HG02981 (cell line): Measurements from ENCODE around the gene ERI3.
"Not testable (repeated sequence)": the region's sequence is repeated elsewhere in the genome, so short reads cannot be mapped to it uniquely, and the experiment has no call there.

Source experiments
- ATAC-seq: cut with Tn5 transposase; IDR thresholded peaks from one replicate; pipeline ENCODE4 v1.9.1; 2021; ENCODE audit warnings: mild to moderate bottlenecking, moderate library complexity; ENCODE audit not compliant: unreplicated experiment

ERI3 gene

DNA sequence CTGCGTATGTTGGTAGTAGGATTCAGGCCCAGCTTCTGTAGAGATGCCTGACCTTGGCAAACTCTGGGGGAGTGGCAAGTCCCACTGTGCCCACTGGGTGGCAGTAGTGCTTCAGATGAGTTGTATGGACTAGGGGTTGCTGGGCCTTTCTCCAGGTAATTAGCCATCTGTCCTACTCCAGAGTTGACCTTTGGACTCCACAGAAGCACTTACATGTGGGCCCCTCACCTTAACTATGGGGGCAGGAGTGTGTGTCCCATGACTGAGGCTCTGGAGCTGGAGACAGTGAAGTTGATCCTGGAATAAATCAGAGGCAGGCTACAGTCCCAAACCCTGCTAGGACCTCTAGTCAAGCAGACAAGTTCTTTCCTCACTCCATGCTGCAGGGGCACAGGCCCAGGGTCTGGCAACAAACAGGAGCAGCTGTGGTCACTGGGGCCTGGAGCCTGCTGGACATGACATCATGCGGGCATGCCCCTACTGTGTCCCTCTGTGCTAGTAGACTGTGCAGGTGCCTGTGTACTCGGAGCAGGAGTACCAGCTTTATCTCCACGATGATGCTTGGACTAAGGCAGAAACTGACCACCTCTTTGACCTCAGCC, 137.1 kb downstream of the ERI3 start:
- no peak for ATAC-seq

DNA sequence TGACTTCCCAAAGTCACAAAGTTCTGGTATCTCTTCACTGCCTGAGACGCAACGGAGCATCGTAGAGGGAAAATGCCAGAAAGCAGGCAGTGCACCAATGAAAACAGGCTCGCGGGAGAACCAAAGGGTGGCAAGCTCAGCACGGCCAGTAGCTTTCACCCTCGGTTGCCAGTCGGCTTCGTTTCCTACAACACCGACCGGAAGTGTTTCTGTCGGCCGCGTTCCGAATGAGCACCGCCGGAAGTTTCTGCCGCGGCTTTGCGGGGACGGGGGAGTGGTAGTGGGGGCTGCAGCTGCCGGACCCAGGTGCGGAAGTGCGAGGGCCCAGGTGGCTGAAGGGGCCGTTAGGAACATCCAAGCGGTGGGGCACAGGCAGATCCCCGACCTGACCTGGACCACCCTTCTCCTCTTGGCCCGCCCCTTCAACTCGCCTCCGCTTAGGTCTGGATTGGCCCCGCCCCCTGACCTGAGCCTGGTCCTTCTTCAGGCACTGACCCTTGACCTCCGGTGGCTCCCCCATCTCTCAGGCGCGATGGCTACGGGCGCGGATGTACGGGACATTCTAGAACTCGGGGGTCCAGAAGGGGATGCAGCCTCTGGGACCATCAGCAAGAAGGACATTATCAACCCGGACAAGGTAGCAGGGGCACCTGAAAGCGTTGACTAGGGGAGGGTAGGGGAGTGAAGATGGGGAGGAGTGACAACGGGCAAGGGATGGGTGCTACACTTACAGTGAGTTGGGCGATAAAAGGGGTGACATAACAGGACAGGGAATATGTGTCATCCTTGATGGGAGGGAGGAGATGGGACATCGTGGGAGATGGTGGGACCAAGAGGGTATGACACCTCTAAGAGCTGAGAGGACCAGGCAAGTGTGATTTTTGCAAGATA, 141.6 kb downstream of the ERI3 start, which contains the start of gene DMAP1:
TSS of gene DMAP1 (plus strand) at position 250 of the 891 bp plus-strand sequence. CDS start at position 533, 283 bp downstream.
- peak; percentile 60 for ATAC-seq

DNA sequence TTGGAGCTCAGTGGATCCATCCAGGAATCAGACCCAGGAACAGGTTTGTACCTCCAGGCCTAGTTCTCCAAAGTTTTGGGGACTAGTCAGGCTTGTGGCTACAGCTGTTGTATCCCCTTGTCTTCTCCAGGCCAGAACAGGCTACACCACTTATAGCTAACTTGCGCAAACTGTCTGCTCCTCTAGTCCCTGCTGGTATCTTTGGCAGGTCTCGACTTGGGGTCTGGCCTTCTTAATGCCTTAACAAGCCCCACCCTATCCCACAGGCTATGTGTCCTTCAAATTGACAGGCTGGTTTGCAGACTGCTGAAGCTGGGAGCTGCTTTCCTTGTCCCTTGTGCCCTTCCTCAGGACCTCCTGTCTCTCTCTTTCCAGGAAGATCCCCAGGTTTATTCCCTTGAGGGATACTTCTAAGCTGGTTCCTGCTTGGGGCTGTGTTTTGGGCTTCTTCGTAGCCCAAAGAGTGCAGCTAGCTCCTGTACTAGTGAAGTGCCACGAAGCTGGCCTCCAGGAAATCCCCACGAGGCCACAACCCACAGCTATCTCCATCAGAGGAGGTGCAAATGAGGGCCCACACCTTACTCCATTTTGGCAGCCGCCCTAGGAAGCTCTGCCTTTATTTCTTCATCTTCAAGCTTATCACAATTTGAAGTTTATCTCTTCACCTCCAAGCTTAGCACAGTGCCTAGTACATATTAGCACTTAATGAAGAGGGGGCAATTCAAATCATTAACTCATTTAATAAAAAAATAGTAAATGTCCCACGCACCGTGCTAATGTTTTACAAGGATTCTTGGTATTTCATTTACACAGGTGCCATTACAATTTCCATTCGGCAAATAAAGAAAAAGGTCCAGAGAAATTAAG, 142.5 kb downstream of the ERI3 start:
- no peak for ATAC-seq

DNA sequence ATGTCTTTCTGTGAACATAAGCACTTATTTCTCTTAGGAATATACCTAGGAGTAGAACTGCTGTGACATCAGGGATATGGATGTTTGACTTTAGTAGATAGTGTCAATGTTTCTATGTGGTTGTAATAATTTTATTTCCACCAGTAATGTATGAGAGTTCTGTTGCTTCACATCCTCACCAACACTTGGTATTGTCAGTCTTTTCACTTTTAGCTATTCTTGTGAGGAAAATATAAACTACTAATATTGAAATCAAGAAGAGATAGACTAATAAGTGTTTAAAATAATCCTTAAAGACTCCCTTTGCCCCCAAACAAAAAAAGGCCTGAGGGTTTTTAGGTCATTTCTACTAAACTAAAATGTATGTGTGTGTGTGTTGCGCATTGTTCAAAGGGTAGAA, 144.5 kb downstream of the ERI3 start:
- ATAC-seq, result no peak

DNA sequence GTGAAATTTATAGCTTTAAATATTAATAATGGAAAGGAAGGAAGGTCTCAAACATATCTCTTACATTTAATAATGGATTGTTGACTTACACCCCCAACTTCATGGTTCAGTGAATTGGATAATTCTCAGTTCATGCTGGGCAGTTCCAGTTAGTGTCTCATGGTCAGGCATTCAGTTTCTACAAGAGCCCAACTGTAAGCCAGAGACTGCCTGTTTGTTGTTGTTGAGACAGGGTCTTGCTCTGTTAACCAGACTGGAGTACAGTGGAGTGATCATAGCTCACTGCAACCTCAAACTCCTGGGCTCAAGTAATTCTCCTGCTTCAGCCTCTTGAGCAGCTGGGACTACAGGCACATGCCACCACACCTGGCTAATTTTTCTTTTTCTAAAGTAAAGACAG, 146.8 kb downstream of the ERI3 start:
- ATAC-seq, result no peak

DNA sequence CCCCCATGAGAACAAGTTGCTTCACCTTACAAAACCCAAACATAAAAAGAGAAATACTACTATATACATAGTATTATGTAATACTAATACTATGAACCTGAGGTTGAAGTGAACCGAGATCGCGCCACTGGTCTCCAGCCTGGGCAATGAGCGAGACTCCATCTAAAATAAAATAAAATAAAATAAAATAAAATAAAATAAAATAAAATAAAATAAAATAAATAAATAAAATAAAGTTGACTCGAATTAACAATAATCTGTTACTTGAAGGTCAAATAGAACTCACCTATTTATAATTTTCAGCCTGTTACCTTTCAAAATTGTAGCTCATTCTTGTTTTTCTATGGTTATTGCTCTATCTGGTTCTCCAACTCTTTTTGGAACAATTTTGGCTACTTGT, 148.5 kb downstream of the ERI3 start:
- ATAC-seq, result not testable (repeated sequence)

DNA sequence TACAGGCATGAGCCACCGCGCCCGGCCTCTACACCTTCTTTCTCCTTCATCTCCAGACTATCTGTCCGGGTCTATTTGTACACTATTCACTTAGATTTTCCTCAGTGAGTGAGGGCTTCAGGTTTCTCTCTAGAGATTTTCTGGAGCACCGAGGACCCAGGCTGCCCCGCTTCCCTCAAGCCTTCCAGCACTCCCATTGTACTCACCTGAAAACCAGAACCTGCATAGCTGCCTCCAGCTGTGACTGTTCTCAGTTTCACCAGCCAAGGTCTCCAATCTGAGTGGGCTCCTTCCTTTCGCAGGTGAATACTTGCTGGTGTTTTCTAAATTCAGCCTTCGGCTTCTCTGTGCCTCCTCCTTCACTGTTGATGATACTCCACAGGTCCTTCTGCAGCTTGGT, 154.7 kb downstream of the ERI3 start:
- ATAC-seq, result no peak

DNA sequence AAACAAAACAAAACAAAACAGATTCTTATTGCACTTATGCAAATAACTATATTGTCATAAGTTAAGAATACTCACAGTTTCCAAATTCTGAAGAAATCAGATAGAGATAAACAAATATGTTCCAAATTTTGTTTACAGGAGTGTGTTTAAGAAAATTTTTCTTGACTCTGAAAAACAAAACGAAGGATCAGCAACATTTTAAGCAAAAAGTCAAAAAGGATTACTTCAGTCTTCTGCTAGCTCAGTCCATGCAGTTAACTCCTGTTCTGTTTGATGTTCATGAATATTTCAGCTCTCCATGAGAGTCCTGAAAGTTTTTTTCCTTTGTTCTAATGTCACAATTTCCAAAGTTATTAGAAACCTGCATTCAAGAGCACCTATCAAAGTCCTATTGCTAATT, 180.4 kb downstream of the ERI3 start:
- no peak for ATAC-seq
